Spleen (tissue), 7 donors: ENCODE results near the gene MAPK6.

ENCODE experiments used
- CTCF ChIP-seq, 11 experiments: fragments of 200-600 bp in 7 of 11; fragments of 450-650 bp in 4 of 11; sonication (generic) in 4 of 11; IDR thresholded peaks in 8 of 11; conservative IDR thresholded peaks in 3 of 11; 1 replicate in 7 of 11; 2 replicates in 4 of 11; pipeline versions ENCODE4 v1.4.0 to v1.8.0; 2016 to 2021; ENCODE audit warnings: antibody characterized with exemption in 11 of 11, inconsistent platforms in 4 of 11, mild to moderate bottlenecking in 1 of 11
- POLR2A ChIP-seq, 3 donors: fragments of 450-650 bp; IDR thresholded peaks; one replicate each; pipeline ENCODE4 v1.5.1; 2017; ENCODE audit warnings: antibody characterized with exemption in 3 of 3, mild to moderate bottlenecking in 1 of 3
- POLR2AphosphoS5 ChIP-seq, 3 donors: sonication (generic); formaldehyde crosslinking; IDR thresholded peaks; one replicate each; pipeline ENCODE4 v1.5.1; 2017; ENCODE audit warnings: antibody characterized with exemption in 3 of 3
- donor health status: DM: no; HTN: no; CAD: no; lungs with moderate emphysema.
- donor health status: DM: no; HTN: no; CAD: no.
- donor health status: DM: no; HTN: no; CAD: no.

GRCh38 chr15:52109559-52110451, 90.8 kb downstream of the MAPK6 start:
- TF ChIP-seq CTCF (IDR thresholded peaks at IDR 0.05 in 8 of 11, conservative IDR thresholded peaks at IDR 0.05 in 3 of 11) (no peak), POLR2AphosphoS5 (IDR thresholded peaks at IDR 0.05) (no peak), POLR2A (IDR thresholded peaks at IDR 0.05) (no peak)
